Smooth muscle cell of the brain vasculature (primary cell): ENCODE data around the gene TSPO2.
"Not testable (repeated sequence)": the region's sequence is repeated elsewhere in the genome, so short reads cannot be mapped to it uniquely, and the experiment has no call there.

ENCODE experiments used
- DNase-seq: peaks from one replicate; pipeline ENCODE4 v3.0.0-alpha.2; 2012; ENCODE audit warnings: low read depth, low spot score

TSPO2 gene

GRCh38 chr6:41042226-41043055, at the start of gene TSPO2:
TSS of gene TSPO2 (plus strand) at chr6:41042467. CDS start at chr6:41042986, 519 bp downstream.
- DNase-seq, result no peak

GRCh38 chr6:40992746-40993145, 49.5 kb upstream of the TSPO2 start:
- DNase-seq, result no peak

- no peak for DNase-seq
Measured at GRCh38 chr6:40996591-40997233, 45.6 kb upstream of the TSPO2 start.

- no peak for DNase-seq
Measured at GRCh38 chr6:40997234-40997957, 44.9 kb upstream of the TSPO2 start.

GRCh38 chr6:40998661-40999060, 43.6 kb upstream of the TSPO2 start:
- DNase-seq, result no peak

GRCh38 chr6:40999569-40999968, 42.7 kb upstream of the TSPO2 start:
- DNase-seq, result no peak

- DNase-seq, result no peak
Measured at GRCh38 chr6:41000248-41000647, 42.0 kb upstream of the TSPO2 start.

- no peak for DNase-seq
Measured at GRCh38 chr6:41002168-41002567, 40.1 kb upstream of the TSPO2 start.

- not testable (repeated sequence) for DNase-seq
Measured at GRCh38 chr6:41006217-41006616, 36.0 kb upstream of the TSPO2 start.

- DNase-seq, result not testable (repeated sequence)
Measured at GRCh38 chr6:41006980-41007379, 35.3 kb upstream of the TSPO2 start.

GRCh38 chr6:41008011-41008410, 34.3 kb upstream of the TSPO2 start:
- DNase-seq, result no peak

- DNase-seq, result no peak
Measured at GRCh38 chr6:41009669-41010068, 32.6 kb upstream of the TSPO2 start.

GRCh38 chr6:41011673-41012072, 30.6 kb upstream of the TSPO2 start:
- DNase-seq, result no peak

- no peak for DNase-seq
Measured at GRCh38 chr6:41013466-41014153, 28.7 kb upstream of the TSPO2 start.

GRCh38 chr6:41014780-41015179, 27.5 kb upstream of the TSPO2 start:
- no peak for DNase-seq

GRCh38 chr6:41015860-41016259, 26.4 kb upstream of the TSPO2 start:
- not testable (repeated sequence) for DNase-seq

GRCh38 chr6:41017663-41018062, 24.6 kb upstream of the TSPO2 start:
- DNase-seq, result no peak

GRCh38 chr6:41021832-41022231, 20.4 kb upstream of the TSPO2 start:
- no peak for DNase-seq

GRCh38 chr6:41022294-41022693, 20.0 kb upstream of the TSPO2 start:
- DNase-seq, result no peak

GRCh38 chr6:41023114-41023513, 19.2 kb upstream of the TSPO2 start:
- DNase-seq, result no peak

GRCh38 chr6:41025966-41026530, 16.2 kb upstream of the TSPO2 start:
- no peak for DNase-seq
